IPS-NIHi7 (cell line): ENCODE results near the gene DYDC2.

ENCODE experiments used
- DNase-seq: peaks from one replicate; pipeline ENCODE4 v3.0.0; 2012; ENCODE audit warnings: mixed read lengths; ENCODE audit errors: extremely low spot score

DYDC2 gene

GRCh38 chr10:80371467-80371866 is 14.9 kb downstream of the DYDC2 start:
- DNase-seq = peak; percentile 16

GRCh38 chr10:80372675-80373074 is 16.1 kb downstream of the DYDC2 start:
- DNase-seq = no peak

- no peak for DNase-seq
Observed at GRCh38 chr10:80373502-80373901, 16.9 kb downstream of the DYDC2 start.

- no peak for DNase-seq
Observed at GRCh38 chr10:80379701-80380100, 23.1 kb downstream of the DYDC2 start.

- no peak for DNase-seq
Observed at GRCh38 chr10:80380185-80380584, 23.6 kb downstream of the DYDC2 start.

- peak; percentile 67 for DNase-seq
Observed at GRCh38 chr10:80382989-80383388, 26.4 kb downstream of the DYDC2 start.

GRCh38 chr10:80390740-80391139 is 34.2 kb downstream of the DYDC2 start:
- no peak for DNase-seq

GRCh38 chr10:80392250-80392649 is 35.7 kb downstream of the DYDC2 start:
- no peak for DNase-seq

GRCh38 chr10:80394358-80394916 is 37.9 kb downstream of the DYDC2 start:
- no peak for DNase-seq

GRCh38 chr10:80397014-80397413 is 40.4 kb downstream of the DYDC2 start:
- no peak for DNase-seq

GRCh38 chr10:80400136-80400804 is 43.7 kb downstream of the DYDC2 start:
- no peak for DNase-seq

- DNase-seq = no peak
Observed at GRCh38 chr10:80405035-80405434, 48.5 kb downstream of the DYDC2 start.

GRCh38 chr10:80405626-80406025 is 49.0 kb downstream of the DYDC2 start:
- DNase-seq = peak; percentile 38

GRCh38 chr10:80406204-80406603 is 49.6 kb downstream of the DYDC2 start:
- no peak for DNase-seq

- peak; percentile 35 for DNase-seq
Observed at GRCh38 chr10:80407812-80408241, 51.2 kb downstream of the DYDC2 start.

GRCh38 chr10:80408242-80409101 is 51.9 kb downstream of the DYDC2 start, which contains the start of gene PRXL2A:
Gene PRXL2A, plus strand, starts transcription at chr10:80408551. Its CDS starts 11,917 bp downstream, at chr10:80420468.
- peak; percentile 98 for DNase-seq

GRCh38 chr10:80409121-80409520 is 52.5 kb downstream of the DYDC2 start:
- no peak for DNase-seq

GRCh38 chr10:80410122-80410521 is 53.5 kb downstream of the DYDC2 start:
- no peak for DNase-seq

- DNase-seq = no peak
Observed at GRCh38 chr10:80410578-80411145, 54.1 kb downstream of the DYDC2 start.

- no peak for DNase-seq
Observed at GRCh38 chr10:80411267-80411668, 54.7 kb downstream of the DYDC2 start.

- no peak for DNase-seq
Observed at GRCh38 chr10:80411681-80412220, 55.2 kb downstream of the DYDC2 start.

GRCh38 chr10:80412486-80412885 is 55.9 kb downstream of the DYDC2 start:
- DNase-seq = no peak
